SH-SY5Y (cell line): ENCODE measurements around the gene STYXL1.

Source experiments
- GATA2 ChIP-seq: IDR thresholded peaks from 2 replicates; pipeline ENCODE4 v1.6.1; 2011; ENCODE audit warnings: mild to moderate bottlenecking, low read depth, low read length
- GATA3 ChIP-seq: IDR thresholded peaks from 2 replicates; pipeline ENCODE4 v1.6.1; 2011; ENCODE audit warnings: low read depth, mild to moderate bottlenecking, low read length, moderate library complexity

The STYXL1 gene

GRCh38 chr7:76071316-76072242, 23.8 kb upstream of the STYXL1 start:
- no peak for TF ChIP-seq GATA3
- no peak for TF ChIP-seq GATA2

DNA sequence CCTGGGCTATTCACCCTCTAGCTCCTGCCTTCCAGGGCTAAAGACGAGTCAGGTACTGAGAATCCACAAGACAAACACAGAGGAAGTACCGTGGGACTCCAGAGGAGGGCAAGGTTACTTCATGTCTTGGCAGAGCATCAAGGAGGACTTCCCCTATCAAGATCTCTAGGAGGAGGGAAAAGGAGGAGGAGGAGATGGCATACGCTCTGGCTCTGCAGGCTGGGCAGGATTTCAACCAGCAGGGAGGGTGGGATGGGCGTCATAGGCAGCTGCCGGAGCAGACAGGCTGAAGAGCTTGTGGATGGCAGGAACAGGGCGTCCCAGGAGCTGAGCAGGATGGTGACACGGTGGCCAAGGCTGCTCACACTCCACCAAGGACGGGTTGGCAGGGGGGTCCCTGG, 21.4 kb upstream of the STYXL1 start:
- no peak for TF ChIP-seq GATA2
- TF ChIP-seq GATA3, result no peak

DNA sequence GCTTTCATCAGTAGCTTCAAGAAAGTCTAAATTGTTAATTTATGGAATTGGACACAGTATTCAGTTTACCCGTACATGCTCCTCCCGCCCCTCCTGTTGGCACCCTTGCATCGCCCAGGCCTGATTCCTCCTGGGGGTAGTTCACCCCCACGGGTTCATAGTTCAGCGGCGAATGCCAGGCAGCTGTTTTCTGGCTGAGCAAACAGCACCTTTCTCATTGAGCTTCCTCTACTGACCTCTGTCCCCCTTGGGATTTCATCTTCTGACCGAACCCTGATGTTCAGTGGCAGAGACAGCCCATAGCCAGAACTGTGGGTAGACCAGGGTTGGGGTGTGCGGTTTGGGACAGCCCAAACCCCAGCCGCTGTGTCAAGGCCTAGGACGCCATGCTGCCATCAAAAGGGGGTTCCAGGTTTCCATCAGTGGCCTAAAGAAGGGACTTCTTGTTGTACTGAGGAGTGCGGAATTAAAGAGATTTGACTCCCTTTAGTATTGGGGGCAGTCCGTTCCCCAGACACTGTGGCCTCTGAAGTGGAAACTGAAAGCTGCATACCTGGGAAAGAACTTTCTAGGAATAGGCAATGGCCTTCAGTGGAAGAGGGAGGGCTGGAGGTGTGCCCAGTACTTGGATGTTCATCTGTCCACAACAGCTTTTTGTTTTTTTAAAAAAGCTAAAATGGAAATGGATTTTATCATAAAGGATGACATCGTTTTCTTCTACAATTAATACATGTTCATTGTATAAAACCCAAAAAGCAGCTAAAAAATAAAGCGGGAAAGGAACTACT, 19.1 kb upstream of the STYXL1 start:
- no peak for TF ChIP-seq GATA3
- TF ChIP-seq GATA2, result no peak

DNA sequence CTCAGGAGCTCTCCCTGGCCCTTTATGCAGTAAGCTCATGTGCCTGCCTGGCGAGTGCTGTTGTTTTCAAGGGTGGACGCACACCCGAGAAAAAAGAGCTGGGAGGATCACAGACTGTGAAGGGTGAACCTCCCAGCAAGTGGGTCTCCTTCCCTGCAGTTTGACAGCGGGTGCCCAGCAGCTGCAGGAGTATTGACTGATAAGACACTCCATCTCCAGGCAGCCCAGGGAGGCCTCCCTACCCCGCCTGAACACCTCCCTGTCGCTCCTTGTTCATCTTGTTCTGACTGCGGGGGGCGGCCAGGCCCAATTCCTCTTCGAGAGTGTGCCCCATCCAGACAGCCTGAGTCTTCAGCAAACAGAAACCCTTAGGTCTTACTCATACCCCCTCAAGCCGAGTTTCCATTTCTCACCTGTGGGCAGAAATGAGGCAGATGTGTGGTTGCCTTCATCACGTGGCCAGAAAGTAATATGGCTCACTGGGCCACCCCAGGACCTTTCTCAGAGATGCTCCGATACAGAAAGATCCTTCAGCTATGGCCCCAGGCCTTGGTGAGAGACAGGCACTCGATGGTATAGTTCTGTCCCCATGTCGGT, 17.3 kb upstream of the STYXL1 start:
- TF ChIP-seq GATA3 (no peak), GATA2 (no peak)

DNA sequence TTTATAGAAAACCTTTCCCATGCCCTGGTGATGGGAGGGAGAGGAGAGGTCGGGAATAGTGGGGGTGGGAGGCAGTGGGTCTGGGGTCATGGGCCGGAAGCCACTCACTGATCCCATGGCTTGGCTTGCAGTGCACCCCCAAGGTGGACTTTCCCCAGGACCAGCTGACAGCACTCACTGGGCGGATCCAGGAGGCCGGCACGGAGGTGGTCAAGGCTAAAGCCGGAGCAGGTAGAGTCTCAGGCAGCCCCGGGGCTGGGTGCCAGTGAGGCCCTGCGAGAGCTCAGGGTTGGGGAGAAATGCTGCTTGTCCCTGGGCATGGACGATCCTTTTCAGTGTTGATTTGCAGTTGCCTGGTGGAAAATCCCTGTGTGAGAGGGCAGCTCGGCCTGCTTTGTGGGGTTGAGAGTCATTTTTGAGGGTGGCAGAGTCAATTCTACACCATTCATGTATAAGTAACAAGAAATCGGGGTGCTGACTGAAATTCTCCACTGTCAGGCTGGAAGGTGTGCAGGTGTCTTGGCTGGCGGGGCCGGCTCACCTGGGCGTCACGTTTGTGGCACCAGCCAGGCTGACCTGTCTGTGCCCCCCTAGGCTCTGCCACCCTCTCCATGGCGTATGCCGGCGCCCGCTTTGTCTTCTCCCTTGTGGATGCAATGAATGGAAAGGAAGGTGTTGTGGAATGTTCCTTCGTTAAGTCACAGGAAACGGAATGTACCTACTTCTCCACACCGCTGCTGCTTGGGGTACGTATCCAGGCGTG, 16.6 kb upstream of the STYXL1 start:
- TF ChIP-seq GATA2 (no peak), GATA3 (no peak)

GRCh38 chr7:76063525-76063924, 15.7 kb upstream of the STYXL1 start:
- TF ChIP-seq GATA3, result no peak
- TF ChIP-seq GATA2, result no peak

DNA sequence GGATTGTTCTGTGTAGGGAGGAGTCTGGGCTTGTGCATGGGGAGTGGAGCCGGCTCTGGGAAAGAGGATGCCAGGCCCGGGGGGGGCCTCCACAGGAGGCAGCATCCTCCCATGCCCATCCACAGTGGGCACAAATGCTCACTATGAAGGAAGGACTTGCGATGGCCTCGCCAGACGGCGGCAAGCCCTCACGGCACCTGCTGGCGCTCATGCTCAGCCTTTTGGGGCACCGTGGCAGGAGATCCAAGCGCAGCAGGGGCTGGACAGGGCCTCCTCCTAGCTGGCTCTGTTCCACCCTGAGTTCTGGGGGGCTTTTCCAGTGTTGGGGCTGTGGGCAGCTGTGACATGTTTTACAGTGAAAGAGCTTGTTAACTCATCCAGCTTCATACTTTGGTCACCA, 15.3 kb upstream of the STYXL1 start:
- TF ChIP-seq GATA3 (no peak), GATA2 (no peak)

- TF ChIP-seq GATA3 (no peak), GATA2 (no peak)
Observed at GRCh38 chr7:76062254-76062653, 14.5 kb upstream of the STYXL1 start.

DNA sequence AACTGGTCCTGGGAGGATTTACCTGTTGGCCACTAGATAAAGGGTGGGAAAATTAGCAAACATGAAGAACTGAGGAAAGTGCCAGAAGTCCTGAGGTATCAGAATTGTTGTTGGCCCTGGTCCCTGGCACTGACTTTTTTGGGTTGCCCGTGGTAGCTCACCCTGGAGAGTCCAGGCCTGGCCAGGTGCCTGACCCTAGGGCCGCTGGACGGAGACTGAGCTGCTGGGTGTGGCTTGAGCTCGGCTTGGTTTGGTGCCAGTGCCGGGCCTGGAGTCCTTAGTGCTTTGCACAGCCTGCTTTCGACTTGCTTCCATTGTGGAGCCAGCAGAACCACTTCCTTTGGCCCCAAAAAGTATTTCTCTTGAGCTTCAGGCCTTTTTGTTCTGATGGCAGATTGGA, 13.0 kb upstream of the STYXL1 start:
- no peak for TF ChIP-seq GATA3
- no peak for TF ChIP-seq GATA2

- no peak for TF ChIP-seq GATA3
- TF ChIP-seq GATA2, result no peak
Observed at GRCh38 chr7:76057813-76058145, 10.0 kb upstream of the STYXL1 start.

- TF ChIP-seq GATA3 (no peak), GATA2 (no peak)
Observed at GRCh38 chr7:76057103-76057812, 9.5 kb upstream of the STYXL1 start.

- TF ChIP-seq GATA3 (no peak), GATA2 (no peak)
Observed at GRCh38 chr7:76056241-76056640, 8.4 kb upstream of the STYXL1 start.

- TF ChIP-seq GATA3 (no peak), GATA2 (no peak)
Observed at GRCh38 chr7:76054123-76055120, 6.6 kb upstream of the STYXL1 start.
